ENCODE results near the gene RGMA.

The RGMA gene

DNA sequence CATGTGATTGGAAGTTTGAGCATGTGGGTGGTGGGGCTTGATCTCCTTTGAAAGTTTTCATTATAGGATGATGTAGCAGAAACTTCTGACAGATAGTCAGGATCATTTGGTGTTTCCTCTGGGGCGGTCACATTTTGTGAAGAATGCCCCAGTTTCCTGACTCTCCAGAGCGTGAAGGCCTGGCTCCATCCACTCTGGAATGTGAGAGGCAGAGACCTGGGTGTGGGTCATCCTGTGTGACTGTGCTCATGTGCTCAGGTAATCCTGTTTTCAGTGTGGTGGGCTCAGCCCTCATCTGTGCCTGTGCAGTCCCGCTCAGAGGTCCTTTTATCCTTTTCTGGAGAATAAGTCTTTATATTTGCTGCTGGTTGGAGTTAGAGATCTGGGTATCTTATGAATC, 81.0 kb downstream of the RGMA start:
- DNase-seq (ENCODE audit: low read depth): no peak
- TF ChIP-seq, protein P1, sequence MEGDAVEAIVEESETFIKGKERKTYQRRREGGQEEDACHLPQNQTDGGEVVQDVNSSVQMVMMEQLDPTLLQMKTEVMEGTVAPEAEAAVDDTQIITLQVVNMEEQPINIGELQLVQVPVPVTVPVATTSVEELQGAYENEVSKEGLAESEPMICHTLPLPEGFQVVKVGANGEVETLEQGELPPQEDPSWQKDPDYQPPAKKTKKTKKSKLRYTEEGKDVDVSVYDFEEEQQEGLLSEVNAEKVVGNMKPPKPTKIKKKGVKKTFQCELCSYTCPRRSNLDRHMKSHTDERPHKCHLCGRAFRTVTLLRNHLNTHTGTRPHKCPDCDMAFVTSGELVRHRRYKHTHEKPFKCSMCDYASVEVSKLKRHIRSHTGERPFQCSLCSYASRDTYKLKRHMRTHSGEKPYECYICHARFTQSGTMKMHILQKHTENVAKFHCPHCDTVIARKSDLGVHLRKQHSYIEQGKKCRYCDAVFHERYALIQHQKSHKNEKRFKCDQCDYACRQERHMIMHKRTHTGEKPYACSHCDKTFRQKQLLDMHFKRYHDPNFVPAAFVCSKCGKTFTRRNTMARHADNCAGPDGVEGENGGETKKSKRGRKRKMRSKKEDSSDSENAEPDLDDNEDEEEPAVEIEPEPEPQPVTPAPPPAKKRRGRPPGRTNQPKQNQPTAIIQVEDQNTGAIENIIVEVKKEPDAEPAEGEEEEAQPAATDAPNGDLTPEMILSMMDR (IDR thresholded peaks at IDR 0.05; ENCODE audit: low read depth, low read length, missing control alignments): no peak
- H3K4me3 ChIP-seq (ENCODE audit: low read depth, low read length): no peak overlapping the region

DNA sequence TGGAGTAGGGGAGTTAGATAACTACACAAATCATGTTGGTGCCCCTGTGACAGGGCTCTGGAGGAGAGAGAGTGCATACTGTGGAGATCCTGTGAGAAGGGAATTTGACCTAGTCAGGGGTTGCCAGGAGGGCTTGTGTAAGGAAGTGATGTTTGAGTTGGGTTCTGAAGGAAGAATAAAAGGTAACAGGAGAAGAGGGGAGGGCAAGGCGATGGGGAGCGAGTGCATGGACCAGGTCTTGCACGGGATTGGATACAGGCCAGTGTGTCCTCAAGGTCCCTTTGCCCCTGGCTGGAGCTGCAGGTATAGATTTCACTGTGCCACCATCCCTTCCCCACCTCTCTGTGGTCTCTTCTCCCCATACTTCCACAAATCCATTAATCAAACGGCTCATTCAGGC, 83.9 kb downstream of the RGMA start:
- DNase-seq (ENCODE audit: low read depth): no peak
- TF ChIP-seq, protein P1 (IDR thresholded peaks at IDR 0.05; ENCODE audit: low read depth, low read length, missing control alignments): no peak
- no peak overlapping the region for H3K4me3 ChIP-seq (ENCODE audit: low read depth, low read length)

DNA sequence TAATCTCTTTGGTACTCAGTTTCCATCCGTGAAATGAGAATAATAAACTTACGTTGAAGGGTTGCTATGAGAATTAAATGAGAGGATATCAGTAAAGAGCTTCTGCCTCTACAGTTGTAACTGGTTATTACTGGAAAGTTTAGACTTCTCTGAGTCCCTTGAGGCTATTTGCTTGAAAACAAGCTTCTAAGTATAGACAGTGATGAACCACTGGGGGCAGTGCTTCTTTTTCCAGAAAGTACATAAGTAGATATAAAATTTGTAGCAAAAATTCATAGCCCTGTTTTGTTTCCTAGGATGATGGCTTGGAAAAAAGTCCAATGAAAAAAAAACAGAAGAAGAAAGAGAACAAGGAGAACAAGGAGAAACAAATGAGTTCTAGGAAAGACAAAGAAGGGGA, 87.1 kb downstream of the RGMA start:
- H3K4me3 ChIP-seq (ENCODE audit: low read depth, low read length): no peak overlapping the region
- no peak for DNase-seq (ENCODE audit: low read depth)
- TF ChIP-seq, protein P1 (IDR thresholded peaks at IDR 0.05; ENCODE audit: low read depth, low read length, missing control alignments): no peak

DNA sequence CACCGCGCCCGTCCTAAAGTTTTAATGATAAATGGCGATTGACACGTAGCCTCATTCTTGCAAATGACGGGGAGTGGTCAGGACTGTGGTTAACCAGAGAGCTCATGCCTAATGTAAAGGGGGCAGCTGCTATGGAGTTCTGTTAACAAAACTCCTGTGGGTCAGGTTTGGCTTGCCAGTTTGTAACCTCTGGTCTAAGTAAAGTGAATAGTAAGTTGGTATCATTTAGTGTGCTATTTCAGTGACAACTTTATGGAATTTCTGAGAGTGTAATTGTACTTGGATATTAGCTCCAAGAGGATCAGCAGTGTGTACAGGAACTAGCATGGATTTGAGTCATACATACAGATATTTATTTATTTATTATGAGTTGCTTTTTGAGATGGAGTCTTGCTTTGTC, 87.9 kb downstream of the RGMA start:
- no peak overlapping the region for H3K4me3 ChIP-seq (ENCODE audit: low read depth, low read length)
- TF ChIP-seq, protein P1 (IDR thresholded peaks at IDR 0.05; ENCODE audit: low read depth, low read length, missing control alignments): no peak
- DNase-seq (ENCODE audit: low read depth): no peak

DNA sequence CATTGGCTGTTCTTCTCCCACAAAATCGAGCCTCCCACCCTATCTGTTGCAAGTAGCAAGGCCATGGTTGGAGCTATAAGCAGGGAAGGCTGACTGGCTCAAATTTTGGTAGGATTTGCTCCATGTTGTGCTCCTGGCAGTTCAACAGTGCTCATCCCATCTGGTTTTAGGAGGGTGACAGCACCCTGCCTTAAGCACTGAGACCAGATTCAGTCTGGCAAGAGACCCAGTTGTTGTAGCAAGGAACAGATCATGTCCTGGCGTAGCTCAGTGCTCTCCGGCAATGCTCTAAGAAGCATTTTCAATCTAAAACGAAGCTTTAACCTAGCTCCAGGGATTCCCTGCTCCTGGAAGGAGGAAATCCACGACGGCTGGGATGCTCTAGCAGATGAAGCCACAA, 91.2 kb downstream of the RGMA start:
- TF ChIP-seq, protein P1 (IDR thresholded peaks at IDR 0.05; ENCODE audit: low read depth, low read length, missing control alignments): no peak
- H3K4me3 ChIP-seq (ENCODE audit: low read depth, low read length): no peak overlapping the region
- DNase-seq (ENCODE audit: low read depth): no peak

DNA sequence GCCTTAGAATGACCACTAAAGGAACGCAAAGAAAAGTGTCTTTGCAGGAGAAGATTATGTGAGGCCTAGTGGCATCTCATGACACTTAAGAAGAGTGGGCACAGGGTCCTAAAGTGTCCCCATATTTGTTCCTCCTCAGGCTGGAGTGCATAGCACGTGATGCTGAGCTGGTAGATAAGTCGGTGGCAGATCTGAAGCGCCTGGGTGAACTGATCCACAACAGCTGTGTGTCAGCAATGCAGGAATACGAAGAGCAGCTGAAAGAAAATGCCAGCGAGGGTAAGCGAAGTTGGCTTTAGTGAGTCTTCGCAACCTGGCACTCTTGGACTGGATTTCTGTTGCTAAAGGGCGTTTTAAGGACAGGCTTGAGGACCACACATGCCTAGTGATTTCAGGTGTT, 96.3 kb downstream of the RGMA start:
- TF ChIP-seq, protein P1 (IDR thresholded peaks at IDR 0.05; ENCODE audit: low read depth, low read length, missing control alignments): no peak
- no peak overlapping the region for H3K4me3 ChIP-seq (ENCODE audit: low read depth, low read length)
- no peak for DNase-seq (ENCODE audit: low read depth)

DNA sequence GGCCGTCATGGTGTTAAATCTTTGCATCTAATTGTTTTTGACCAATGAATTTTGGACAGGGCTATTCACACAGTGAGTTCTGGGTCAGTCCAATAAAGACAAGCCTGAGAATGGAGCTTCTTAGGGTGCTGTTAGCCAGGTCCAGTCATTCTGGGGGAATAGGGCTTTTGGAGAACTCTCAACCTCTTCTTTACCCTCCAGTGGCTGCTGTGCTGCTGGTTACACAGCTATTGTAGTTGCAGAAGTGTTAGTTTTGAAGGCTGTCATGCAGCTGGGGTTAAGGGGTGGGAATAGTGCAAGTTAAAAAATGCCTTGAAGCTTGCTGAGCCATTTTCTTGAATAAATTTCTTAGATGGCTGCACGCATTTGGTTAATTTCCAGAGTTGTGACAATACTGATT, 99.0 kb downstream of the RGMA start:
- TF ChIP-seq, protein P1 (IDR thresholded peaks at IDR 0.05; ENCODE audit: low read depth, low read length, missing control alignments): no peak
- H3K4me3 ChIP-seq (ENCODE audit: low read depth, low read length): no peak overlapping the region
- no peak for DNase-seq (ENCODE audit: low read depth)

Measured in GM12864 (cell line).